Pons (tissue), 1 donor: ENCODE data around the gene WDR64.

ENCODE experiments used
- DNase-seq: peaks from one replicate; pipeline ENCODE4 v3.0.0-alpha.2; 2016; ENCODE audit warnings: low spot score

WDR64 gene

GRCh38 chr1:241652012-241652411 is at the start of gene WDR64:
WDR64 (plus strand) TSS chr1:241652281; CDS start chr1:241652485, 204 bp downstream.
- DNase-seq = no peak

GRCh38 chr1:241603731-241604245 is 48.3 kb upstream of the WDR64 start:
- no peak for DNase-seq

- no peak for DNase-seq
Observed at GRCh38 chr1:241605146-241605805, 46.8 kb upstream of the WDR64 start.

GRCh38 chr1:241606544-241606943 is 45.5 kb upstream of the WDR64 start:
- DNase-seq = no peak

GRCh38 chr1:241607497-241607896 is 44.6 kb upstream of the WDR64 start:
- DNase-seq = no peak

GRCh38 chr1:241608379-241609033 is 43.6 kb upstream of the WDR64 start:
- no peak for DNase-seq

GRCh38 chr1:241610056-241610815 is 41.8 kb upstream of the WDR64 start:
- DNase-seq = no peak

GRCh38 chr1:241611063-241611462 is 41.0 kb upstream of the WDR64 start:
- DNase-seq = peak; percentile 88

- no peak for DNase-seq
Observed at GRCh38 chr1:241611736-241612135, 40.3 kb upstream of the WDR64 start.

- DNase-seq = no peak
Observed at GRCh38 chr1:241612533-241613477, 39.3 kb upstream of the WDR64 start.

GRCh38 chr1:241614144-241614543 is 37.9 kb upstream of the WDR64 start:
- DNase-seq = no peak

GRCh38 chr1:241614572-241614971 is 37.5 kb upstream of the WDR64 start:
- no peak for DNase-seq

- DNase-seq = no peak
Observed at GRCh38 chr1:241615043-241615974, 36.8 kb upstream of the WDR64 start.

- DNase-seq = no peak
Observed at GRCh38 chr1:241617426-241617825, 34.7 kb upstream of the WDR64 start.

GRCh38 chr1:241622669-241623068 is 29.4 kb upstream of the WDR64 start:
- DNase-seq = no peak

- no peak for DNase-seq
Observed at GRCh38 chr1:241624935-241625334, 27.1 kb upstream of the WDR64 start.

GRCh38 chr1:241627453-241628259 is 24.4 kb upstream of the WDR64 start:
- peak; percentile 49 for DNase-seq

- DNase-seq = no peak
Observed at GRCh38 chr1:241630005-241630404, 22.1 kb upstream of the WDR64 start.

GRCh38 chr1:241630476-241630875 is 21.6 kb upstream of the WDR64 start:
- no peak for DNase-seq

GRCh38 chr1:241630899-241631298 is 21.2 kb upstream of the WDR64 start:
- DNase-seq = no peak
